SK-N-SH (cell line): Measurements from ENCODE around the gene TPSB2.

Source experiments
- CTCF ChIP-seq: fragments of 200-600 bp; sonication (generic); IDR thresholded peaks from 2 replicates; pipeline ENCODE4 v1.6.1; 2017; ENCODE audit warnings: antibody characterized with exemption, mild to moderate bottlenecking, moderate library complexity
- MAX ChIP-seq: IDR thresholded peaks from 2 replicates; pipeline ENCODE4 v1.4.0; 2012; ENCODE audit warnings: low read depth
- MXI1 ChIP-seq: IDR thresholded peaks from 2 replicates; pipeline ENCODE4 v1.6.1; 2012; ENCODE audit warnings: mild to moderate bottlenecking, low read depth, low read length, improper control_type of control experiment
- PBX3 ChIP-seq: IDR thresholded peaks from 2 replicates; pipeline ENCODE4; 2012
- POLR2AphosphoS5 ChIP-seq: IDR thresholded peaks from 2 replicates; pipeline ENCODE4 v1.6.1; 2012; ENCODE audit warnings: low read depth, low read length
- REST ChIP-seq: IDR thresholded peaks from 2 replicates; pipeline ENCODE4 v1.6.1; 2012; ENCODE audit warnings: mild to moderate bottlenecking, low read depth, low read length, moderate library complexity
- SIN3A ChIP-seq: IDR thresholded peaks from 2 replicates; pipeline ENCODE4 v1.6.1; 2012; ENCODE audit warnings: low read depth, mild to moderate bottlenecking, low read length, moderate library complexity, borderline replicate concordance
- TAF1 ChIP-seq: IDR thresholded peaks from 2 replicates; pipeline ENCODE4 v1.6.1; 2012; ENCODE audit warnings: low read depth, mild to moderate bottlenecking, low read length, moderate library complexity, borderline replicate concordance
- TEAD4 ChIP-seq: IDR thresholded peaks from 2 replicates; pipeline ENCODE4 v1.4.0; 2012; ENCODE audit warnings: mild to moderate bottlenecking, borderline replicate concordance; ENCODE audit not compliant: insufficient read depth

- no peak for TF ChIP-seq CTCF
- TF ChIP-seq POLR2AphosphoS5 = no peak
- TF ChIP-seq TAF1 = no peak
- TF ChIP-seq TEAD4 = no peak
- no peak for TF ChIP-seq SIN3A
- TF ChIP-seq REST = no peak
- no peak for TF ChIP-seq MAX
- TF ChIP-seq PBX3 = no peak
- TF ChIP-seq MXI1 = no peak
Observed at GRCh38 chr16:1208239-1208830, 21.6 kb downstream of the TPSB2 start.
